K562 (cell line): Measurements from ENCODE around the gene CPSF4L. TPM values are rescaled to one million over a fixed set of nuclear protein-coding genes. Genes with fewer than 3 reads are reported as not detected.

ENCODE experiments used
- ATAC-seq: fragments of 200-7000 bp; cut with Tn5 transposase; 3 replicates; pipeline ENCODE4 v1.9.1; 2020; ENCODE audit warnings: moderate library complexity
- BruUV-seq: library from RNA; stranded (reverse); fragments of 400-500 nt; replicated peaks from 2 replicates; lab custom pipeline; 2021; lab: Mats Ljungman, UMichigan
- CTCF ChIA-PET: fragments of 300-600 bp; formaldehyde crosslinking; extraction: SDS; loops from one replicate; lab custom pipeline; 2021; ENCODE audit warnings: low intra/inter-chr PET ratio; lab: Yijun Ruan, JAX
- POLR2A ChIA-PET: fragments of 300-600, 350-650 bp; sonication (Branson Sonifier 250); formaldehyde crosslinking; extraction: SDS; loops from one replicate; lab custom pipeline; 2021; ENCODE audit warnings: antibody characterized with exemption, inconsistent platforms; lab: Yijun Ruan, JAX
- DNase-seq, 4 experiments: peaks; one replicate each; pipeline versions ENCODE4 v3.0.0 to v3.0.0-alpha.2; 2011 to 2018; ENCODE audit warnings: low spot score in 3 of 4, mixed read lengths in 3 of 4; ENCODE audit errors: extremely low read depth in 1 of 4
- FAIRE-seq: peaks from 2 replicates; lab custom pipeline; 2011; peaks lifted over from hg19 to GRCh38; lab: Jason Lieb, UNC
- H2AFZ ChIP-seq: 2 replicates; pipeline ENCODE4 v1.6.0; 2011; ENCODE audit warnings: low read depth, low read length, control low read depth, inconsistent platforms
- H3K27ac ChIP-seq: fragments of 200-600 bp; 3 replicates; pipeline ENCODE4 v1.8.0; 2011; ENCODE audit warnings: low read depth, mild to moderate bottlenecking, control low read depth, inconsistent platforms, low read length, moderate library complexity, mixed read lengths; ENCODE audit errors: extremely low read depth
- H3K27me3 ChIP-seq, 2 experiments: fragments of 300-600 bp in 1 of 2; 2 replicates in 1 of 2; 3 replicates in 1 of 2; pipeline versions ENCODE4 v1.6.0 to v1.8.0; 2011; ENCODE audit warnings: inconsistent platforms in 2 of 2, low read length in 2 of 2, mild to moderate bottlenecking in 1 of 2, mixed read lengths in 1 of 2, moderate library complexity in 1 of 2; ENCODE audit not compliant: control insufficient read depth in 2 of 2, insufficient read depth in 2 of 2
- H3K36me3 ChIP-seq: fragments of 300-600 bp; 3 replicates; pipeline ENCODE4 v1.8.0; 2011; ENCODE audit warnings: mild to moderate bottlenecking, low read length, inconsistent platforms; ENCODE audit not compliant: control insufficient read depth, insufficient read depth
- H3K4me1 ChIP-seq, 2 experiments: fragments of 200-600 bp in 1 of 2; replicated peaks in 1 of 2; 2 replicates in 1 of 2; 3 replicates in 1 of 2; pipeline versions ENCODE4 v1.5.1 to v1.8.0; 2011; ENCODE audit warnings: inconsistent platforms in 2 of 2, low read length in 2 of 2, mild to moderate bottlenecking in 1 of 2, mixed read lengths in 1 of 2, moderate library complexity in 1 of 2; ENCODE audit not compliant: control insufficient read depth in 2 of 2, insufficient read depth in 2 of 2
- H3K4me2 ChIP-seq: 2 replicates; pipeline ENCODE4 v1.6.1; 2011; ENCODE audit warnings: low read length, control low read depth, inconsistent platforms, mixed read lengths; ENCODE audit not compliant: insufficient read depth
- H3K4me3 ChIP-seq: fragments of 200-600 bp; sonication (generic), shearing (Covaris generic); 2 replicates; pipeline ENCODE4 v1.5.1; 2016; ENCODE audit warnings: control low read depth, inconsistent platforms
- H3K79me2 ChIP-seq: fragments of 200-600 bp; 3 replicates; pipeline ENCODE4 v1.8.0; 2011; ENCODE audit warnings: low read length, inconsistent platforms; ENCODE audit not compliant: control insufficient read depth, insufficient read depth
- H3K9ac ChIP-seq, 2 experiments: 2 replicates each; pipeline versions ENCODE4 v1.6.0 to v1.6.1; 2011; ENCODE audit warnings: low read depth in 2 of 2, low read length in 2 of 2, control low read depth in 1 of 2, inconsistent platforms in 1 of 2, mild to moderate bottlenecking in 1 of 2, mixed read lengths in 1 of 2; ENCODE audit not compliant: insufficient read depth in 1 of 2
- H3K9me1 ChIP-seq: one replicate; pipeline ENCODE4 v1.6.0; 2011; ENCODE audit warnings: inconsistent platforms, mild to moderate bottlenecking, low read length, moderate library complexity; ENCODE audit not compliant: control insufficient read depth, insufficient read depth
- H3K9me3 ChIP-seq: replicated peaks from 2 replicates; pipeline ENCODE4 v1.5.1; 2011; ENCODE audit warnings: low read depth, low read length, inconsistent platforms; ENCODE audit not compliant: control insufficient read depth, insufficient read depth
- H4K20me1 ChIP-seq: replicated peaks from 2 replicates; pipeline ENCODE4 v1.6.1; 2011; ENCODE audit warnings: low read length, inconsistent platforms, mixed read lengths; ENCODE audit not compliant: control insufficient read depth, insufficient read depth
- FOXP1 ChIP-seq: sonication (generic); formaldehyde crosslinking; IDR thresholded peaks from 2 replicates; pipeline ENCODE4 v1.8.0; 2022; ENCODE audit warnings: mild to moderate bottlenecking, missing genetic modification reagents
- HDAC2 ChIP-seq: fragments of 450-650 bp; IDR thresholded peaks from 2 replicates; pipeline ENCODE4 v1.6.1; 2016; ENCODE audit warnings: mild to moderate bottlenecking
- NCOR1 ChIP-seq: fragments of 450-650 bp; IDR thresholded peaks from 2 replicates; pipeline ENCODE4 v1.6.1; 2016; ENCODE audit warnings: mild to moderate bottlenecking, moderate library complexity
- SRF ChIP-seq, 2 experiments: fragments of 250-450, 450-650 bp in 1 of 2; sonication (Bioruptor Pico) in 1 of 2; sonication (generic) in 1 of 2; formaldehyde crosslinking; IDR thresholded peaks; 2 replicates each; pipeline versions ENCODE4 v1.5.0 to v1.5.1; 2020 to 2022; ENCODE audit warnings: mild to moderate bottlenecking in 1 of 2, missing genetic modification reagents in 1 of 2
- TAF1 ChIP-seq: IDR thresholded peaks from 2 replicates; pipeline ENCODE4 v1.6.1; 2011; ENCODE audit warnings: mild to moderate bottlenecking, low read length, moderate library complexity; ENCODE audit not compliant: insufficient read depth, control insufficient read depth, severe bottlenecking; ENCODE audit errors: extremely low read depth
- WGBS: fragments of 100-300 bp; shearing (Covaris generic); methylation state at CpG from one replicate; pipeline ENCODE4 v1.1.6; 2016; ENCODE audit warnings: low coverage, mixed read lengths; ENCODE audit not compliant: insufficient coverage; ENCODE audit errors: missing lambda C conversion rate; 5-methylcytosine and 5-hydroxymethylcytosine counted together
- in situ Hi-C: fragments of 300-500 bp; cut with MboI; formaldehyde crosslinking; loops from 4 replicates; pipeline ENCODE4 v1.15.0; 2018; ENCODE audit warnings: inconsistent platforms, mixed read lengths
- intact Hi-C: fragments of 100-400 bp; cut with micrococcal nuclease; formaldehyde crosslinking; loops from 2 replicates; pipeline ENCODE4 v1.14.2; 2022
- polyA plus RNA-seq, 8 experiments: library from polyadenylated mRNA; depleted of rRNA in 4 of 8; stranded (reverse) in 5 of 8; unstranded in 3 of 8; fragments of >200 nt; fragmentation: Nextera tagmentation in 2 of 8; fragmentation: Illumina TruSeq in 1 of 8; extraction: Ambion mirVana in 2 of 8; extraction: Trizol in 1 of 8; gene quantifications; 2 replicates each; pipeline versions ENCODE4 v1.2.1 to v1.2.3, GENCODE V29; 2011 to 2014; ENCODE audit warnings: inconsistent platforms in 1 of 8, missing spikeins in 1 of 8
- total RNA-seq, 7 experiments: library from RNA; depleted of rRNA in 6 of 7; stranded (reverse); fragments of >200 nt in 6 of 7; fragmentation: Illumina TruSeq in 2 of 7; extraction: Trizol in 2 of 7; gene quantifications; 2 replicates each; pipeline versions ENCODE4 v1.2.1 to v1.2.3, GENCODE V29; 2011 to 2021; ENCODE audit warnings: low replicate concordance in 1 of 7
- TF ChIP-seq, protein P1 (sequence below): fragments of 450-650 bp; IDR thresholded peaks from 2 replicates; pipeline ENCODE4 v1.6.1; 2016; ENCODE audit warnings: mild to moderate bottlenecking, moderate library complexity

CPSF4L gene
- total and polyA plus RNA-seq, 9 of the 15 experiments (the other 6 are each of a cell fraction or from before 2014, with no cell fraction given) = not detected

DNA sequence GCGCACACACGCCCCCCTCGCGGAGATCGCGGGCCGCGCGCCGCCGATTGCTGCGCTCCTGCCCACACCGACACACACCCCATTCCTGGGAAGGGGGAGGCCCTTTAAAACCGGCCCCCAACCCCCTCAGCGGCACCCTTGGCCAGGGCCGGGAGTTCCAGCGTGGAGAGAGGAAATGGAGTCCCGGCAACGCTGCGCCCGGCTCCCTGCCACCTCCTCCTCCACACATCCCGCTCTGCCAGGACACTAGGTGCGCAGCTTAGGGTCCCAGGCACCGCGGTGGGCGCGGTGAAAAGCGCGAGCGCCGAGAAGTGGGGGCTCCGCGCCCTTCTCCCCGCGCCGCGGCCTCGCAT, 49.7 kb upstream of the CPSF4L start (continued):
- 0 out of 2 replicates have a peak, but pooled peaks have one; percentile 52 for TF ChIP-seq FOXP1 (CRISPR knock-in tag)

DNA sequence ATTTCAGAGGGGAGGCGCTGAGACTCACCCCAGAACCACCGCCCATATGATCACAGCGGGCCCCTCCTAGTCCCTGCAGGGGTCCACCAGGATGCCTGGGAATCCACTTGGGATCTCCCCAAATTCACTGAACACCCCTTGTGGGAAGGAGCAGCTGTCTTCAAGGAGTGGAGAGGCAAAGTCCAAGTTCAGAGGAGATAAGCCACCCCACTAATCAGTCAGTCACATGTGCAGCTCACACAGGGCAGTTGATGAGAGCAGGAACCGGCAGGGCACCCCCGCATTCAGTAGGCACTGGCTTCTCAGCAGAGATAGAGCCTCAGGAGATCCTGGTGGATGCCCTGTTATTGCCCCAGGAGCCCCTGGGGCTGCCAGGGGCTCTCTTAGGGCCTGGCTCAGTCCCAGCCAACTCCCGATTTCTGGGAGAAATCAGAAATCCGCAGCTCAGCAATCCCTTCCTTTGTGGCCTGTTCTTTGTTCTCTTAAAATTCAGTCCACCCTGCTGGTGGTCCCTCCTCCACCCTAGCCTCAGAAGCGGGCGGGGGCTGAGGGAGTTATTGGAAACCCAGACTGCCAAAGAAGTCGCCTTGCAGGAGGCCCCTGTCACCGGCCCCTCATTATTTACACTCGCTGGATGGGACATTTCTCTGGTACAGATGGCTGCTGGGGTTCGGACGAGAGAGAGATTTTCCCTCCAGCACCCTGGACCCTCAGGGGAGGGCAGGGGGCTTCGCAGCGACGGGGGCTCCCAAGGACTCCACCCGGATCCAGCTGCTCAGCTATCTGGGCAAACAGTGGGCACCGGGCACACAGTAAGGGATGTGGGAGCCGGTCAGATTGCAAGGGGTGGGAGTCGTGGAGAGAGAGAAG, 48.3 kb upstream of the CPSF4L start:
- H3K36me3 ChIP-seq = peaks cover 8% of the 10 kb centered on the region; the same call in 1 of the 3 replicates
- in situ Hi-C loops = no loop called here
- peak overlapping the region; percentile 69 to 94 for H3K9ac ChIP-seq
- ChIA-PET POLR2A (interaction anchor here (0.6 to 1.6 kb wide), 11 partner anchors 8 to 1764 kb away, joined by 3 to 8 read pairs (median 4); a partner anchor contains a TSS), CTCF (interaction anchor here (0.6 to 2.6 kb wide), 2 partner anchors 9 to 60 kb away, joined by 4 to 14 read pairs; no protein-coding TSS in a partner anchor)
- peaks cover 39 to 68% of the 10 kb centered on the region in 2 experiments for H3K4me1 ChIP-seq
- peak; percentile 22 for ATAC-seq
- peaks cover 56% of the 10 kb centered on the region for H3K79me2 ChIP-seq
- H3K4me2 ChIP-seq = peak overlapping the region; percentile 81
- FAIRE-seq = peak; percentile 93
- H3K27me3 ChIP-seq = no peaks in the 10 kb centered on the region
- TSS peak; percentile 67 for BruUV-seq
- H3K9me1 ChIP-seq = peaks cover 3% of the 10 kb centered on the region
- 4% methylated on average over 21 of the region's 21 CpGs for WGBS
- peak overlapping the region; percentile 92 for H2AFZ ChIP-seq
- H3K9me3 ChIP-seq = no peaks in the 10 kb centered on the region
- intact Hi-C loops = loop anchor here (2.0 to 5.0 kb wide), 3 partner anchors 19 to 77 kb away; a partner anchor contains a TSS
- H4K20me1 ChIP-seq = no peaks in the 10 kb centered on the region
- peak overlapping the region; percentile 70 for H3K27ac ChIP-seq
- DNase-seq = peak in 2 of 4 experiments; percentile 60 to 85
- H3K4me3 ChIP-seq = peak overlapping the region; percentile 77
- TF ChIP-seq NCOR1 (peak; percentile 66), SRF (CRISPR knock-in tag; IDR thresholded peaks at IDR 0.05) (no peak), HDAC2 (0 out of 2 replicates have a peak, but pooled peaks have one; percentile 58), TAF1 (peak; percentile 41)
- TF ChIP-seq, protein P1, sequence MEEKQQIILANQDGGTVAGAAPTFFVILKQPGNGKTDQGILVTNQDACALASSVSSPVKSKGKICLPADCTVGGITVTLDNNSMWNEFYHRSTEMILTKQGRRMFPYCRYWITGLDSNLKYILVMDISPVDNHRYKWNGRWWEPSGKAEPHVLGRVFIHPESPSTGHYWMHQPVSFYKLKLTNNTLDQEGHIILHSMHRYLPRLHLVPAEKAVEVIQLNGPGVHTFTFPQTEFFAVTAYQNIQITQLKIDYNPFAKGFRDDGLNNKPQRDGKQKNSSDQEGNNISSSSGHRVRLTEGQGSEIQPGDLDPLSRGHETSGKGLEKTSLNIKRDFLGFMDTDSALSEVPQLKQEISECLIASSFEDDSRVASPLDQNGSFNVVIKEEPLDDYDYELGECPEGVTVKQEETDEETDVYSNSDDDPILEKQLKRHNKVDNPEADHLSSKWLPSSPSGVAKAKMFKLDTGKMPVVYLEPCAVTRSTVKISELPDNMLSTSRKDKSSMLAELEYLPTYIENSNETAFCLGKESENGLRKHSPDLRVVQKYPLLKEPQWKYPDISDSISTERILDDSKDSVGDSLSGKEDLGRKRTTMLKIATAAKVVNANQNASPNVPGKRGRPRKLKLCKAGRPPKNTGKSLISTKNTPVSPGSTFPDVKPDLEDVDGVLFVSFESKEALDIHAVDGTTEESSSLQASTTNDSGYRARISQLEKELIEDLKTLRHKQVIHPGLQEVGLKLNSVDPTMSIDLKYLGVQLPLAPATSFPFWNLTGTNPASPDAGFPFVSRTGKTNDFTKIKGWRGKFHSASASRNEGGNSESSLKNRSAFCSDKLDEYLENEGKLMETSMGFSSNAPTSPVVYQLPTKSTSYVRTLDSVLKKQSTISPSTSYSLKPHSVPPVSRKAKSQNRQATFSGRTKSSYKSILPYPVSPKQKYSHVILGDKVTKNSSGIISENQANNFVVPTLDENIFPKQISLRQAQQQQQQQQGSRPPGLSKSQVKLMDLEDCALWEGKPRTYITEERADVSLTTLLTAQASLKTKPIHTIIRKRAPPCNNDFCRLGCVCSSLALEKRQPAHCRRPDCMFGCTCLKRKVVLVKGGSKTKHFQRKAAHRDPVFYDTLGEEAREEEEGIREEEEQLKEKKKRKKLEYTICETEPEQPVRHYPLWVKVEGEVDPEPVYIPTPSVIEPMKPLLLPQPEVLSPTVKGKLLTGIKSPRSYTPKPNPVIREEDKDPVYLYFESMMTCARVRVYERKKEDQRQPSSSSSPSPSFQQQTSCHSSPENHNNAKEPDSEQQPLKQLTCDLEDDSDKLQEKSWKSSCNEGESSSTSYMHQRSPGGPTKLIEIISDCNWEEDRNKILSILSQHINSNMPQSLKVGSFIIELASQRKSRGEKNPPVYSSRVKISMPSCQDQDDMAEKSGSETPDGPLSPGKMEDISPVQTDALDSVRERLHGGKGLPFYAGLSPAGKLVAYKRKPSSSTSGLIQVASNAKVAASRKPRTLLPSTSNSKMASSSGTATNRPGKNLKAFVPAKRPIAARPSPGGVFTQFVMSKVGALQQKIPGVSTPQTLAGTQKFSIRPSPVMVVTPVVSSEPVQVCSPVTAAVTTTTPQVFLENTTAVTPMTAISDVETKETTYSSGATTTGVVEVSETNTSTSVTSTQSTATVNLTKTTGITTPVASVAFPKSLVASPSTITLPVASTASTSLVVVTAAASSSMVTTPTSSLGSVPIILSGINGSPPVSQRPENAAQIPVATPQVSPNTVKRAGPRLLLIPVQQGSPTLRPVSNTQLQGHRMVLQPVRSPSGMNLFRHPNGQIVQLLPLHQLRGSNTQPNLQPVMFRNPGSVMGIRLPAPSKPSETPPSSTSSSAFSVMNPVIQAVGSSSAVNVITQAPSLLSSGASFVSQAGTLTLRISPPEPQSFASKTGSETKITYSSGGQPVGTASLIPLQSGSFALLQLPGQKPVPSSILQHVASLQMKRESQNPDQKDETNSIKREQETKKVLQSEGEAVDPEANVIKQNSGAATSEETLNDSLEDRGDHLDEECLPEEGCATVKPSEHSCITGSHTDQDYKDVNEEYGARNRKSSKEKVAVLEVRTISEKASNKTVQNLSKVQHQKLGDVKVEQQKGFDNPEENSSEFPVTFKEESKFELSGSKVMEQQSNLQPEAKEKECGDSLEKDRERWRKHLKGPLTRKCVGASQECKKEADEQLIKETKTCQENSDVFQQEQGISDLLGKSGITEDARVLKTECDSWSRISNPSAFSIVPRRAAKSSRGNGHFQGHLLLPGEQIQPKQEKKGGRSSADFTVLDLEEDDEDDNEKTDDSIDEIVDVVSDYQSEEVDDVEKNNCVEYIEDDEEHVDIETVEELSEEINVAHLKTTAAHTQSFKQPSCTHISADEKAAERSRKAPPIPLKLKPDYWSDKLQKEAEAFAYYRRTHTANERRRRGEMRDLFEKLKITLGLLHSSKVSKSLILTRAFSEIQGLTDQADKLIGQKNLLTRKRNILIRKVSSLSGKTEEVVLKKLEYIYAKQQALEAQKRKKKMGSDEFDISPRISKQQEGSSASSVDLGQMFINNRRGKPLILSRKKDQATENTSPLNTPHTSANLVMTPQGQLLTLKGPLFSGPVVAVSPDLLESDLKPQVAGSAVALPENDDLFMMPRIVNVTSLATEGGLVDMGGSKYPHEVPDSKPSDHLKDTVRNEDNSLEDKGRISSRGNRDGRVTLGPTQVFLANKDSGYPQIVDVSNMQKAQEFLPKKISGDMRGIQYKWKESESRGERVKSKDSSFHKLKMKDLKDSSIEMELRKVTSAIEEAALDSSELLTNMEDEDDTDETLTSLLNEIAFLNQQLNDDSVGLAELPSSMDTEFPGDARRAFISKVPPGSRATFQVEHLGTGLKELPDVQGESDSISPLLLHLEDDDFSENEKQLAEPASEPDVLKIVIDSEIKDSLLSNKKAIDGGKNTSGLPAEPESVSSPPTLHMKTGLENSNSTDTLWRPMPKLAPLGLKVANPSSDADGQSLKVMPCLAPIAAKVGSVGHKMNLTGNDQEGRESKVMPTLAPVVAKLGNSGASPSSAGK = peak; percentile 51; the same call in 1 of the 2 replicates
